ENCODE measurements around the gene ZMIZ1. TPM values are rescaled to one million over a fixed set of nuclear protein-coding genes. Genes with fewer than 3 reads are reported as not detected.

ZMIZ1 gene
- total RNA-seq, 5 donors from 2014 or later (not counting 1 experiment from before 2014, with no cell fraction given), result 16.8 to 27.1 (median 21.2) TPM

- Histone ChIP-seq H3K27me3 (replicated peaks in 1 of 2; ENCODE audit: control insufficient read depth in 2 of 2, extremely low read depth in 1 of 2, insufficient read depth in 2 of 2, low read length in 1 of 2) (no peaks in the 10 kb centered on the region), H3K27ac (ENCODE audit: low read length) (no peak overlapping the region), H3K9me3 (no peaks in the 10 kb centered on the region), H3K4me1 (ENCODE audit: control insufficient read depth in 1 of 2, extremely low read depth in 1 of 2, insufficient read depth in 2 of 2, low read length in 2 of 2) (no peaks in the 10 kb centered on the region), H3K4me3 (ENCODE audit: control insufficient read depth in 1 of 2, extremely low read depth in 1 of 2, low read length in 1 of 2) (no peak overlapping the region), H3K36me3 (ENCODE audit: control insufficient read depth in 2 of 2, extremely low read depth in 1 of 2, insufficient read depth in 1 of 2, low read length in 1 of 2) (no peaks in the 10 kb centered on the region)
- Mint-ChIP-seq H3K4me3 (no peak overlapping the region), H3K9me3 (no peaks in the 10 kb centered on the region), H3K27ac (no peak overlapping the region), H3K4me1 (peaks cover 0 to 6% (median 2%) of the 10 kb centered on the region in 3 donors), H3K27me3 (no peaks in the 10 kb centered on the region), H3K36me3 (peaks cover 3% of the 10 kb centered on the region)
- CTCF ChIA-PET, result no interaction called here
- 87% methylated on average over 3 of the region's 3 CpGs for WGBS (ENCODE audit: insufficient coverage)
- no peak for ATAC-seq (replicated peaks in 1 of 4)
- POLR2A ChIA-PET, result no interaction called here
- DNase-seq, result no peak
Observed at GRCh38 chr10:79232864-79233263, 164.1 kb downstream of the ZMIZ1 start.

- no peaks in the 10 kb centered on the region for H3K9me3 ChIP-seq
- ChIA-PET CTCF (no interaction called here), POLR2A (no interaction called here)
- peaks cover 3% of the 10 kb centered on the region for H3K36me3 Mint-ChIP-seq
- H3K27ac Mint-ChIP-seq, result no peak overlapping the region
- no peak overlapping the region for H3K4me3 Mint-ChIP-seq
- H3K4me1 Mint-ChIP-seq, result peaks cover 0 to 6% (median 2%) of the 10 kb centered on the region in 3 donors
- DNase-seq (no peak), ATAC-seq (replicated peaks in 1 of 4) (no peak)
- H3K9me3 Mint-ChIP-seq, result no peaks in the 10 kb centered on the region
- H3K27me3 ChIP-seq (replicated peaks in 1 of 2; ENCODE audit: control insufficient read depth in 2 of 2, extremely low read depth in 1 of 2, insufficient read depth in 2 of 2, low read length in 1 of 2), result no peaks in the 10 kb centered on the region
- H3K27ac ChIP-seq (ENCODE audit: low read length), result no peak overlapping the region
- no peak overlapping the region for H3K4me3 ChIP-seq (ENCODE audit: control insufficient read depth in 1 of 2, extremely low read depth in 1 of 2, low read length in 1 of 2)
- no peaks in the 10 kb centered on the region for H3K36me3 ChIP-seq (ENCODE audit: control insufficient read depth in 2 of 2, extremely low read depth in 1 of 2, insufficient read depth in 1 of 2, low read length in 1 of 2)
- no peaks in the 10 kb centered on the region for H3K4me1 ChIP-seq (ENCODE audit: control insufficient read depth in 1 of 2, extremely low read depth in 1 of 2, insufficient read depth in 2 of 2, low read length in 2 of 2)
- H3K27me3 Mint-ChIP-seq, result no peaks in the 10 kb centered on the region
- WGBS (ENCODE audit: insufficient coverage), result 96% methylated on average over 5 of the region's 8 CpGs
Observed at GRCh38 chr10:79234391-79235315, 165.9 kb downstream of the ZMIZ1 start.

GRCh38 chr10:79235765-79236432, 167.1 kb downstream of the ZMIZ1 start:
- no peak overlapping the region for H3K4me3 Mint-ChIP-seq
- H3K36me3 Mint-ChIP-seq, result peaks cover 3% of the 10 kb centered on the region
- no peaks in the 10 kb centered on the region for H3K9me3 Mint-ChIP-seq
- DNase-seq, result no peak
- H3K27me3 Mint-ChIP-seq, result no peaks in the 10 kb centered on the region
- no peaks in the 10 kb centered on the region for H3K4me1 ChIP-seq (ENCODE audit: control insufficient read depth in 1 of 2, extremely low read depth in 1 of 2, insufficient read depth in 2 of 2, low read length in 2 of 2)
- ChIA-PET CTCF (interaction anchor here (0.6 to 0.8 kb wide), 3 partner anchors 139 to 1228 kb away, joined by 3 to 6 read pairs (median 5); no protein-coding TSS in a partner anchor), POLR2A (no interaction called here)
- no peak overlapping the region for H3K4me3 ChIP-seq (ENCODE audit: control insufficient read depth in 1 of 2, extremely low read depth in 1 of 2, low read length in 1 of 2)
- no peak overlapping the region for H3K27ac ChIP-seq (ENCODE audit: low read length)
- WGBS (ENCODE audit: insufficient coverage), result 80% methylated on average over 10 of the region's 10 CpGs
- no peaks in the 10 kb centered on the region for H3K9me3 ChIP-seq
- no peak overlapping the region for H3K27ac Mint-ChIP-seq
- ATAC-seq (replicated peaks in 1 of 4), result no peak
- no peaks in the 10 kb centered on the region for H3K36me3 ChIP-seq (ENCODE audit: control insufficient read depth in 2 of 2, extremely low read depth in 1 of 2, insufficient read depth in 1 of 2, low read length in 1 of 2)
- H3K27me3 ChIP-seq (replicated peaks in 1 of 2; ENCODE audit: control insufficient read depth in 2 of 2, extremely low read depth in 1 of 2, insufficient read depth in 2 of 2, low read length in 1 of 2), result no peaks in the 10 kb centered on the region
- peaks cover 2 to 16% (median 8%) of the 10 kb centered on the region in 3 donors for H3K4me1 Mint-ChIP-seq

GRCh38 chr10:79236433-79236765, 167.6 kb downstream of the ZMIZ1 start:
- no peak for DNase-seq
- Histone ChIP-seq H3K36me3 (ENCODE audit: control insufficient read depth in 2 of 2, extremely low read depth in 1 of 2, insufficient read depth in 1 of 2, low read length in 1 of 2) (no peaks in the 10 kb centered on the region), H3K27me3 (replicated peaks in 1 of 2; ENCODE audit: control insufficient read depth in 2 of 2, extremely low read depth in 1 of 2, insufficient read depth in 2 of 2, low read length in 1 of 2) (no peaks in the 10 kb centered on the region), H3K4me1 (ENCODE audit: control insufficient read depth in 1 of 2, extremely low read depth in 1 of 2, insufficient read depth in 2 of 2, low read length in 2 of 2) (peaks cover 1 to 2% of the 10 kb centered on the region in 2 experiments), H3K9me3 (no peaks in the 10 kb centered on the region), H3K4me3 (ENCODE audit: control insufficient read depth in 1 of 2, extremely low read depth in 1 of 2, low read length in 1 of 2) (no peak overlapping the region), H3K27ac (ENCODE audit: low read length) (no peak overlapping the region)
- peaks cover 3% of the 10 kb centered on the region for H3K36me3 Mint-ChIP-seq
- WGBS (ENCODE audit: insufficient coverage), result 57% methylated on average over 9 of the region's 9 CpGs
- CTCF ChIA-PET, result interaction anchor here (0.6 to 0.8 kb wide), 3 partner anchors 138 to 1229 kb away, joined by 3 to 6 read pairs (median 5); no protein-coding TSS in a partner anchor
- H3K4me3 Mint-ChIP-seq, result no peak overlapping the region
- ATAC-seq (replicated peaks in 1 of 4), result no peak
- no peak overlapping the region for H3K27ac Mint-ChIP-seq
- H3K4me1 Mint-ChIP-seq, result peaks cover 7 to 21% (median 13%) of the 10 kb centered on the region in 3 donors
- H3K9me3 Mint-ChIP-seq, result no peaks in the 10 kb centered on the region
- POLR2A ChIA-PET, result interaction anchor here in 1 of 2 donors (0.7 kb wide), 1 partner anchor 1586 kb away, joined by 3 read pairs; no protein-coding TSS in a partner anchor
- no peaks in the 10 kb centered on the region for H3K27me3 Mint-ChIP-seq

GRCh38 chr10:79237454-79238157, 168.8 kb downstream of the ZMIZ1 start:
- POLR2A ChIA-PET, result no interaction called here
- no peak overlapping the region for H3K27ac ChIP-seq (ENCODE audit: low read length)

GRCh38 chr10:79238158-79238520, 169.4 kb downstream of the ZMIZ1 start:
- H3K27me3 ChIP-seq (replicated peaks in 1 of 2; ENCODE audit: control insufficient read depth in 2 of 2, extremely low read depth in 1 of 2, insufficient read depth in 2 of 2, low read length in 1 of 2), result no peaks in the 10 kb centered on the region
- no peak overlapping the region for H3K4me3 ChIP-seq (ENCODE audit: control insufficient read depth in 1 of 2, extremely low read depth in 1 of 2, low read length in 1 of 2)
- peaks cover 6 to 14% of the 10 kb centered on the region in 2 experiments for H3K4me1 ChIP-seq (ENCODE audit: control insufficient read depth in 1 of 2, extremely low read depth in 1 of 2, insufficient read depth in 2 of 2, low read length in 2 of 2)
- H3K9me3 ChIP-seq, result no peaks in the 10 kb centered on the region
- no peaks in the 10 kb centered on the region for H3K9me3 Mint-ChIP-seq
- 31% methylated on average over 3 of the region's 6 CpGs for whole genome bisulfite sequencing (ENCODE audit: insufficient coverage)
- ATAC-seq (replicated peaks in 1 of 4), result no peak
- no peak overlapping the region for H3K4me3 Mint-ChIP-seq
- no peak for DNase-seq
- H3K36me3 Mint-ChIP-seq, result peaks cover 3% of the 10 kb centered on the region
- no peaks in the 10 kb centered on the region for H3K36me3 ChIP-seq (ENCODE audit: control insufficient read depth in 2 of 2, extremely low read depth in 1 of 2, insufficient read depth in 1 of 2, low read length in 1 of 2)
- no peaks in the 10 kb centered on the region for H3K27me3 Mint-ChIP-seq
- ChIA-PET CTCF (no interaction called here), POLR2A (interaction anchor here in 1 of 2 donors (0.6 kb wide), 1 partner anchor 8 kb away, joined by 4 read pairs; no protein-coding TSS in a partner anchor)
- no peak overlapping the region for H3K27ac ChIP-seq (ENCODE audit: low read length)
- H3K4me1 Mint-ChIP-seq, result peaks cover 13 to 27% (median 20%) of the 10 kb centered on the region in 3 donors
- H3K27ac Mint-ChIP-seq, result no peak overlapping the region

More at GRCh38 chr10:79237454-79238157, 168.8 kb downstream of the ZMIZ1 start:
- peaks cover 3% of the 10 kb centered on the region for H3K36me3 Mint-ChIP-seq
- H3K4me1 ChIP-seq (ENCODE audit: control insufficient read depth in 1 of 2, extremely low read depth in 1 of 2, insufficient read depth in 2 of 2, low read length in 2 of 2), result peaks cover 6 to 12% of the 10 kb centered on the region in 2 experiments
- no peaks in the 10 kb centered on the region for H3K9me3 Mint-ChIP-seq
- H3K27me3 ChIP-seq (replicated peaks in 1 of 2; ENCODE audit: control insufficient read depth in 2 of 2, extremely low read depth in 1 of 2, insufficient read depth in 2 of 2, low read length in 1 of 2), result no peaks in the 10 kb centered on the region
- ATAC-seq (replicated peaks in 1 of 4) (no peak), DNase-seq (no peak)
- H3K4me1 Mint-ChIP-seq, result peaks cover 13 to 27% (median 20%) of the 10 kb centered on the region in 3 donors
- H3K9me3 ChIP-seq, result no peaks in the 10 kb centered on the region
- H3K4me3 ChIP-seq (ENCODE audit: control insufficient read depth in 1 of 2, extremely low read depth in 1 of 2, low read length in 1 of 2), result no peak overlapping the region
- no peaks in the 10 kb centered on the region for H3K27me3 Mint-ChIP-seq
- 83% methylated on average over 8 of the region's 12 CpGs for WGBS (ENCODE audit: insufficient coverage)
- CTCF ChIA-PET, result no interaction called here
- no peak overlapping the region for H3K27ac Mint-ChIP-seq
- H3K4me3 Mint-ChIP-seq, result no peak overlapping the region
- H3K36me3 ChIP-seq (ENCODE audit: control insufficient read depth in 2 of 2, extremely low read depth in 1 of 2, insufficient read depth in 1 of 2, low read length in 1 of 2), result no peaks in the 10 kb centered on the region

Data from T-cell (primary cell).